Measurements from ENCODE around the gene NRF1. TPM values are rescaled to one million over a fixed set of nuclear protein-coding genes. Genes with fewer than 3 reads are reported as not detected.

NRF1 gene
- total RNA-seq, 1 donor from 2014 or later: 16.7 TPM

DNA sequence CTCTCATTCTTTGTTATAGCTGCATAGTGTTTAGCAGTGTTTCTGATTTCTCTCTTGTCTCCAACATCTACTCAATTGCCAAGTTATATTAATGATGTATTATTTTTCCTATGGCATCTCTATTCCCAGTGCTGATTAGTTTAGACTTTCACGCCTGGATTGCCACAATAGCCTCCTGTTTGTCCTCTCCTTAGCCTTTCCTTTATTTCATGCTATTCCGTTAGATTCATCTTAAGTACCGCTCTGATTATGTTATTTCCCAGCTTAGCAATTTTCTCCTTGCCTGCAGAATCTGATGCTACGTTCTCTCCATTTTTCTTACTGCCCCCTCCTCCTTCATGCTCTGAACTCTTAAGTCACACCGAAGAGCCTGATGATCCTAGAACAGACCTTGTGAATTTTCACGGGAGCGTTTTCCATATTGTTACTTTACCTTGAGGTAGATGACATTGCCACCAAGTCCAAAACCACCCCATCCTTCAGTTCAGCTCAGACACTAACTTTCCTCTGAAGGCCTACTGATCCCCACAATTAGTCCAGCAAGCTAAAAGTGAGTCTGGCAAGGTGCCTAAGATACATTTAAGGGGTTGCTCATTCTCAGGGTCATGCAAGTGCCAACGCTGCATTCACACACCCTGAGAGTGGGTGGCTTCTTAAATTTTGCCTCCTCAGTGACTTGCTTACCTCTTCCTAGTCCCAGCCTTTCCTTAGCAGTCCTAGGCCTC is 6.6 kb upstream of the NRF1 start:
- TF ChIP-seq, protein P1, sequence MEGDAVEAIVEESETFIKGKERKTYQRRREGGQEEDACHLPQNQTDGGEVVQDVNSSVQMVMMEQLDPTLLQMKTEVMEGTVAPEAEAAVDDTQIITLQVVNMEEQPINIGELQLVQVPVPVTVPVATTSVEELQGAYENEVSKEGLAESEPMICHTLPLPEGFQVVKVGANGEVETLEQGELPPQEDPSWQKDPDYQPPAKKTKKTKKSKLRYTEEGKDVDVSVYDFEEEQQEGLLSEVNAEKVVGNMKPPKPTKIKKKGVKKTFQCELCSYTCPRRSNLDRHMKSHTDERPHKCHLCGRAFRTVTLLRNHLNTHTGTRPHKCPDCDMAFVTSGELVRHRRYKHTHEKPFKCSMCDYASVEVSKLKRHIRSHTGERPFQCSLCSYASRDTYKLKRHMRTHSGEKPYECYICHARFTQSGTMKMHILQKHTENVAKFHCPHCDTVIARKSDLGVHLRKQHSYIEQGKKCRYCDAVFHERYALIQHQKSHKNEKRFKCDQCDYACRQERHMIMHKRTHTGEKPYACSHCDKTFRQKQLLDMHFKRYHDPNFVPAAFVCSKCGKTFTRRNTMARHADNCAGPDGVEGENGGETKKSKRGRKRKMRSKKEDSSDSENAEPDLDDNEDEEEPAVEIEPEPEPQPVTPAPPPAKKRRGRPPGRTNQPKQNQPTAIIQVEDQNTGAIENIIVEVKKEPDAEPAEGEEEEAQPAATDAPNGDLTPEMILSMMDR (IDR thresholded peaks at IDR 0.05): no peak
- DNase-seq: no peak
- intact Hi-C loops (cut with DNase I): no loop called here

DNA sequence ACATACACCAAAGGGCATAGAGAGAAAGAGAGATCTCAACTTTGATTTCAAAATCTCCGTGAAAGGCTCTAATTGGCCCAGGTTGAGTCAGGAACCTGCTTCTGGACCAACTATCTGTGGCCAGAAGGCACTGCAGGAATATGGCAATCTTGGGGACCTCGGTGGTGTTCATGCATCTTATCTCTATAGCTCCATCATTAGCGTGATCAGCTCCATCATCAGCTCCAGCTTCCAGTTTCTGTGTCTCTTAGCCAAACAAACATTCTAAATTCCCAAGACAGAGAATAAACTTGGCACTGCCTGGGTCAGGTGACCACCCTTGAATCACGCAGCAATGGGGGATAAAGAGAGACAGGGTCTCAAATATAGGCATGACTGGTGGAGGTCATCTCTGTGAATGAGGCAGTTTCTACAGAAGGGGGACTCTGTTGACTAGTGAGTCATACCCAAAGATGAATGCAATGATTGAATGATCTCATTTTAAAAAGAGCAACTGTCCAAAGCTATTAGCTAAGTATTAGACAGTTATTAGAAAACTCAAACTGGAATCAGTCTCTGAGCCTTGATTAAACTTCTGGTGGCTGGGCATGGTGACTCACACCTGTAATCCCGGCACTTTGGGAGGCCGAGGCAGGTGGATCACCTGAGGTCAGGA is 5.4 kb upstream of the NRF1 start:
- intact Hi-C loops (cut with DNase I): no loop called here
- ATAC-seq: no peak
- TF ChIP-seq, protein P1 (IDR thresholded peaks at IDR 0.05): no peak

More for the DNA sequence above, 6.6 kb upstream of the NRF1 start:
- no peaks in the 10 kb centered on the region for H3K27me3 ChIP-seq (ENCODE audit: low read depth)
- no peak overlapping the region for H3K27ac ChIP-seq
- no peak for ATAC-seq
- peaks cover 7% of the 10 kb centered on the region for H3K4me1 ChIP-seq
- H3K36me3 ChIP-seq: no peaks in the 10 kb centered on the region
- no peaks in the 10 kb centered on the region for H3K9me3 ChIP-seq
- no peak overlapping the region for H3K4me3 ChIP-seq

DNA sequence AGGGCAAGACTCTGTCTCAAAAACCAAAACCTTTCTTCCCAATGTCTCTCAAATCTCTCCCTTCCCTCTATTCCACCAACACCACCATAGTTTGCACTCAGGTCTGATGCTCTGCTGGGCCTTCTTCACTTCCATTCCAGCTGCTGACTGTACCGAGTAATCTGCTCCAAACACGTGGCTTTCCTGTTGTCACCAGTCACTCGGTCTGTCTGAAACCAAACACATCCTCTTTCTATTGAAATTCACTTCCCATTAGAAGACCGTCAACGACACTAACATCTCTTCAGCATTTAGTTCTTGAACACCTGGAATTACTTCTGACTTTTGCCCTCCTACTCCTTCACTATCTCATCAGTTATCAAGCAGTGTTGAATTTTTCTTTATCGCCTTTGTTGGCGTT is 4.7 kb upstream of the NRF1 start:
- intact Hi-C loops (cut with DNase I): no loop called here
- ATAC-seq (no peak), DNase-seq (no peak)
- no peaks in the 10 kb centered on the region for H3K27me3 ChIP-seq (ENCODE audit: low read depth)
- H3K4me3 ChIP-seq: no peak overlapping the region
- TF ChIP-seq, protein P1 (IDR thresholded peaks at IDR 0.05): no peak
- H3K4me1 ChIP-seq: peaks cover 19% of the 10 kb centered on the region
- H3K36me3 ChIP-seq: no peaks in the 10 kb centered on the region
- H3K27ac ChIP-seq: peak overlapping the region; percentile 24
- no peaks in the 10 kb centered on the region for H3K9me3 ChIP-seq

More for the DNA sequence above, 5.4 kb upstream of the NRF1 start:
- Histone ChIP-seq H3K9me3 (no peaks in the 10 kb centered on the region), H3K36me3 (no peaks in the 10 kb centered on the region), H3K4me3 (no peak overlapping the region), H3K27ac (no peak overlapping the region), H3K4me1 (peaks cover 19% of the 10 kb centered on the region), H3K27me3 (ENCODE audit: low read depth) (no peaks in the 10 kb centered on the region)
- no peak for DNase-seq

DNA sequence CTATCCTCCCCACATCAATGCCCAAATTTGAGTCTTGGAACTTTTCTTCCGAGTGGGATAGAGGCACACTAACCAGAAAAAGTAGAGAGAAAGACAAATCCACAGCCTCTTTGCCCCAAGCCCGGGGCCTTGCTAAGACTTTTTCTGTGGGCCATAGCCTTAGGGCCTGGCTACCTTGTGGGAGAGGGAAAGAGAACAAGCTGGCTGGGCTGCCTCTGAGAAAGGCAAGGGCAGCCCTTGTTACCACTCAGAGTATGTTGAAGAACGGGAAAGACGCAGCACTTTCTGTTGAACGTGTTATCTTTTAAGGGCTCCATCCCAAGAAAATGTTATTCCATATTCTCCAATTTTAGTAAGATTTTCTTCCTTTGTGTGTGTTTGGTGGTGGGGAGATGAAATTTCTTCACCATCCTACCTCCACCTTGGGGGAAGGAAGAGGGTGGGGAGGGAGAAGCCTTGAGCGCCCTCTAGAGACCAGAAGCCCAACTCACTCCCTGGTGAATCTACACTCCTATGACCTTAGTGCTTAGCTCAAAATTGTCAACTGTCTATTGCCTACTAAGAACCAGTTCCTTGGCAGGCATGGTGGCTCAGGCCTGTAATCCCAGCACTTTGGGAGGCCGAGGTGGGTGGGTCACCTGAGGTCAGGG is 3.9 kb upstream of the NRF1 start:
- TF ChIP-seq, protein P1 (IDR thresholded peaks at IDR 0.05): peak; percentile 34
- H3K4me1 ChIP-seq: peaks cover 19% of the 10 kb centered on the region
- no peaks in the 10 kb centered on the region for H3K9me3 ChIP-seq
- DNase-seq (no peak), ATAC-seq (no peak)
- intact Hi-C loops (cut with DNase I): no loop called here
- no peak overlapping the region for H3K4me3 ChIP-seq
- H3K36me3 ChIP-seq: no peaks in the 10 kb centered on the region
- H3K27me3 ChIP-seq (ENCODE audit: low read depth): no peaks in the 10 kb centered on the region
- H3K27ac ChIP-seq: no peak overlapping the region

DNA sequence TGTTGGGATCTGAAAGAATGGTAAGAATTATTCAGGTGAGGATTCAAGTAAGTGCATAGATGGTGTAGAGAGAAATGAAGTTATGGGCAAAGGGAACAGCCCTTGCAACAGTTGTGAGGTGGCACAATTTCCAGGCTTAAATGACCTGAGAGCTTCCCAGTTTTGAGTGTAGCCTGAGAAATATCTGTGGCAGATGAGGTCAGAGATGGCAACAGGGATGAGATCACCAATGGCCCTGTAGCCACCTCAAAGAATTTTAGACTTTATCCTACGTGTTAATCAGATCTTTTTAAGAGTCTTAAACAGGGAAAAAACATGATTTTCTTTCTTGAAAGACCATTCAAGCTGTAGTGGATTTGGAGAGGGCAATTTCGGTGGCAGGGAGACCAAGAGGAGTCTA is 1.9 kb upstream of the NRF1 start:
- no peak for DNase-seq
- intact Hi-C loops (cut with DNase I): no loop called here
- Histone ChIP-seq H3K4me3 (no peak overlapping the region), H3K36me3 (no peaks in the 10 kb centered on the region), H3K4me1 (peaks cover 30% of the 10 kb centered on the region), H3K27me3 (ENCODE audit: low read depth) (no peaks in the 10 kb centered on the region), H3K27ac (no peak overlapping the region), H3K9me3 (no peaks in the 10 kb centered on the region)
- ATAC-seq: no peak
- TF ChIP-seq, protein P1 (IDR thresholded peaks at IDR 0.05): no peak
